ENCODE results near the gene SKIC3.

SKIC3 gene

GRCh38 chr5:95530416-95530815 lies 24.4 kb downstream of the SKIC3 start:
- no peak for FAIRE-seq

- FAIRE-seq = no peak
Measured at GRCh38 chr5:95528565-95528964, 26.2 kb downstream of the SKIC3 start.

- FAIRE-seq = no peak
Measured at GRCh38 chr5:95526871-95527270, 27.9 kb downstream of the SKIC3 start.

- FAIRE-seq = no peak
Measured at GRCh38 chr5:95524423-95524822, 30.4 kb downstream of the SKIC3 start.

- no peak for FAIRE-seq
Measured at GRCh38 chr5:95520206-95520605, 34.6 kb downstream of the SKIC3 start.

GRCh38 chr5:95519681-95520080 lies 35.1 kb downstream of the SKIC3 start:
- no peak for FAIRE-seq

- no peak for FAIRE-seq
Measured at GRCh38 chr5:95519151-95519550, 35.6 kb downstream of the SKIC3 start.

- FAIRE-seq = no peak
Measured at GRCh38 chr5:95518417-95518816, 36.4 kb downstream of the SKIC3 start.

GRCh38 chr5:95511606-95512005 lies 43.2 kb downstream of the SKIC3 start:
- no peak for FAIRE-seq

- no peak for FAIRE-seq
Measured at GRCh38 chr5:95508550-95508949, 46.2 kb downstream of the SKIC3 start.

Data from G401.6 (cell line).